ENCODE measurements around the gene AGAP3.

DNA sequence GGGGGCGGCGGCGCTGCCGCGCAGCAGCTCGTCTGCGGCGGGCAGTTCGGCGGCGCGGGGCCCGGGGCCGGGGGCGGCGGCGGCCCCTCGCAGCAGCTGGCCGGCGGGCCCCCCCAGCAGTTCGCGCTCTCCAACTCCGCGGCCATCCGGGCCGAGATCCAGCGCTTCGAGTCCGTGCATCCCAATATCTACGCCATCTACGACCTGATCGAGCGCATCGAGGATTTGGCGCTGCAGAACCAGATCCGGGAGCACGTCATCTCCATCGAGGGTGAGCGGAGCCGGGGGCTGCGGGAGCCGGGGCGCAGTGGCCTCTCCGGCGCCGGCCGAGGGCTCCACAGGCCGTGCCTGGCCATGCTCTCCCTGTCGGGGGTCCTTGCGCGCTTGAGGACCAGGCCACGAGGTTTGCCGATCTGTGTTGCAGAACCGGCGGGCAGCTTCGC is 548 bp downstream of the AGAP3 start:
- TF ChIP-seq EZH2 (IDR thresholded peaks at IDR 0.05; ENCODE audit: insufficient read depth, poor library complexity, severe bottlenecking) (no peak), EZH2phosphoT487 (IDR thresholded peaks at IDR 0.05; ENCODE audit: insufficient read depth, low read depth) (no peak)

Data from GM23248 (cell line).